ENCODE measurements around the gene CBFA2T2. TPM values are rescaled to one million over a fixed set of nuclear protein-coding genes. Genes with fewer than 3 reads are reported as not detected.
A peak's percentile ranks its signal among the peaks of the same experiment; 100 is the strongest.

The CBFA2T2 gene
- total RNA-seq, 1 experiment from 2014 or later: 16.3 TPM

DNA sequence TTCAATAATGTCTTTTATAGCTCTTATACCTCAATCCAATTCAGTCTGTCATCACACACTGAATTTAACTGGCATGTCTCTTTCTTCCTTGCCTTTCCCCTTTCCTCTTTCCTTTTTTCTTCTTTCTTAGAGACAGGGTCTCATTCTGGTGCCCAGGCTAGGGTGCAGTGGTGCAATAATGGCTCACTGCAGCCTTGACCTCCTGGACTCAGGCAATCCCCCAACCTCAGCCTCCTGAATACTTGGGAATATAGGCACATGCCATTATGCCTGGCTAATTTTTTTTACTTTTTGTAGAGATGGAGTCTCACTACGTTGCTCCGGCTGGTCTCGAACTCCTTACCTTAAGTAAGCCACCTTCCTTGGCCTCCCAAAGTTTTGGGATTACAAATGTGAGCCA, 65.9 kb downstream of the CBFA2T2 start:
- POLR2A ChIA-PET: interaction anchor here (0.6 kb wide), 1 partner anchor 12 kb away, joined by 3 read pairs; no protein-coding TSS in a partner anchor
- ATAC-seq (no peak), DNase-seq (ENCODE audit: low read depth, low spot score) (no peak)
- Histone ChIP-seq H3K36me3 (ENCODE audit: control insufficient read depth, insufficient read depth, low read length) (no peaks in the 10 kb centered on the region), H3K4me3 (ENCODE audit: low read depth in 2 of 2, low read length in 2 of 2) (no peak overlapping the region), H3K4me1 (ENCODE audit: control insufficient read depth, insufficient read depth, low read length) (peaks cover 10% of the 10 kb centered on the region; the same call in 1 of the 2 replicates), H3K27me3 (ENCODE audit: control insufficient read depth, insufficient read depth, low read length) (no peaks in the 10 kb centered on the region), H3K9me3 (ENCODE audit: control insufficient read depth, insufficient read depth, low read depth, low read length) (no peaks in the 10 kb centered on the region), H3K27ac (ENCODE audit: low read length) (peak overlapping the region; percentile 72; the same call in 1 of the 2 replicates)
- intact Hi-C loops (cut with micrococcal nuclease; ENCODE audit: unreplicated experiment): no loop called here
- BruUV-seq (replicated peaks): no TSS peak
- CTCF ChIA-PET: no interaction called here
- TF ChIP-seq CTCF (IDR thresholded peaks at IDR 0.05): no peak
- TF ChIP-seq REST (IDR thresholded peaks at IDR 0.05; ENCODE audit: insufficient read depth in 1 of 2, low read depth in 2 of 2, low read length in 1 of 2): no peak
- TF ChIP-seq TCF7L2 (IDR thresholded peaks at IDR 0.05; ENCODE audit: low read depth, low read length): no peak
- TF ChIP-seq SIN3A (IDR thresholded peaks at IDR 0.05; ENCODE audit: borderline replicate concordance, insufficient read depth, low read depth, low read length): no peak
- TF ChIP-seq POLR2AphosphoS5 (IDR thresholded peaks at IDR 0.05; ENCODE audit: low read depth, low read length): no peak
- in situ Hi-C loops (cut with HindIII; ENCODE audit: low pct_unique_long_range_greater_than_20kb, low sequenced_read_pairs): no loop called here

- Histone ChIP-seq H3K9me3 (ENCODE audit: control insufficient read depth, insufficient read depth, low read depth, low read length) (no peaks in the 10 kb centered on the region), H3K36me3 (ENCODE audit: control insufficient read depth, insufficient read depth, low read length) (no peaks in the 10 kb centered on the region), H3K27me3 (ENCODE audit: control insufficient read depth, insufficient read depth, low read length) (no peaks in the 10 kb centered on the region), H3K27ac (ENCODE audit: low read length) (no peak overlapping the region; the same call in 1 of the 2 replicates), H3K4me3 (ENCODE audit: low read depth in 2 of 2, low read length in 2 of 2) (no peak overlapping the region), H3K4me1 (ENCODE audit: control insufficient read depth, insufficient read depth, low read length) (peaks cover 10% of the 10 kb centered on the region; the same call in 1 of the 2 replicates)
- ChIA-PET POLR2A (interaction anchor here (0.6 kb wide), 1 partner anchor 12 kb away, joined by 3 read pairs; no protein-coding TSS in a partner anchor), CTCF (no interaction called here)
- no TSS peak for BruUV-seq (replicated peaks)
- no peak for DNase-seq (ENCODE audit: low read depth, low spot score)
- intact Hi-C loops (cut with micrococcal nuclease; ENCODE audit: unreplicated experiment): no loop called here
- ATAC-seq: no peak
- TF ChIP-seq REST (IDR thresholded peaks at IDR 0.05; ENCODE audit: insufficient read depth in 1 of 2, low read depth in 2 of 2, low read length in 1 of 2): no peak
- TF ChIP-seq TCF7L2 (IDR thresholded peaks at IDR 0.05; ENCODE audit: low read depth, low read length): no peak
- TF ChIP-seq SIN3A (IDR thresholded peaks at IDR 0.05; ENCODE audit: borderline replicate concordance, insufficient read depth, low read depth, low read length): no peak
- TF ChIP-seq CTCF (IDR thresholded peaks at IDR 0.05): no peak
- no peak for TF ChIP-seq POLR2AphosphoS5 (IDR thresholded peaks at IDR 0.05; ENCODE audit: low read depth, low read length)
- in situ Hi-C loops (cut with HindIII; ENCODE audit: low pct_unique_long_range_greater_than_20kb, low sequenced_read_pairs): no loop called here
Observed at GRCh38 chr20:33556246-33556645, 66.3 kb downstream of the CBFA2T2 start.

All from Panc1 (cell line).